Measurements from ENCODE around the gene MUCL3. TPM values are rescaled to one million over a fixed set of nuclear protein-coding genes. Genes with fewer than 3 reads are reported as not detected.

MUCL3 gene
- total and polyA plus RNA-seq, 2 of the 8 experiments (the other 6 are each of a cell fraction or from before 2014, with no cell fraction given): 0.15 to 0.37 TPM

- TF ChIP-seq, protein P1, sequence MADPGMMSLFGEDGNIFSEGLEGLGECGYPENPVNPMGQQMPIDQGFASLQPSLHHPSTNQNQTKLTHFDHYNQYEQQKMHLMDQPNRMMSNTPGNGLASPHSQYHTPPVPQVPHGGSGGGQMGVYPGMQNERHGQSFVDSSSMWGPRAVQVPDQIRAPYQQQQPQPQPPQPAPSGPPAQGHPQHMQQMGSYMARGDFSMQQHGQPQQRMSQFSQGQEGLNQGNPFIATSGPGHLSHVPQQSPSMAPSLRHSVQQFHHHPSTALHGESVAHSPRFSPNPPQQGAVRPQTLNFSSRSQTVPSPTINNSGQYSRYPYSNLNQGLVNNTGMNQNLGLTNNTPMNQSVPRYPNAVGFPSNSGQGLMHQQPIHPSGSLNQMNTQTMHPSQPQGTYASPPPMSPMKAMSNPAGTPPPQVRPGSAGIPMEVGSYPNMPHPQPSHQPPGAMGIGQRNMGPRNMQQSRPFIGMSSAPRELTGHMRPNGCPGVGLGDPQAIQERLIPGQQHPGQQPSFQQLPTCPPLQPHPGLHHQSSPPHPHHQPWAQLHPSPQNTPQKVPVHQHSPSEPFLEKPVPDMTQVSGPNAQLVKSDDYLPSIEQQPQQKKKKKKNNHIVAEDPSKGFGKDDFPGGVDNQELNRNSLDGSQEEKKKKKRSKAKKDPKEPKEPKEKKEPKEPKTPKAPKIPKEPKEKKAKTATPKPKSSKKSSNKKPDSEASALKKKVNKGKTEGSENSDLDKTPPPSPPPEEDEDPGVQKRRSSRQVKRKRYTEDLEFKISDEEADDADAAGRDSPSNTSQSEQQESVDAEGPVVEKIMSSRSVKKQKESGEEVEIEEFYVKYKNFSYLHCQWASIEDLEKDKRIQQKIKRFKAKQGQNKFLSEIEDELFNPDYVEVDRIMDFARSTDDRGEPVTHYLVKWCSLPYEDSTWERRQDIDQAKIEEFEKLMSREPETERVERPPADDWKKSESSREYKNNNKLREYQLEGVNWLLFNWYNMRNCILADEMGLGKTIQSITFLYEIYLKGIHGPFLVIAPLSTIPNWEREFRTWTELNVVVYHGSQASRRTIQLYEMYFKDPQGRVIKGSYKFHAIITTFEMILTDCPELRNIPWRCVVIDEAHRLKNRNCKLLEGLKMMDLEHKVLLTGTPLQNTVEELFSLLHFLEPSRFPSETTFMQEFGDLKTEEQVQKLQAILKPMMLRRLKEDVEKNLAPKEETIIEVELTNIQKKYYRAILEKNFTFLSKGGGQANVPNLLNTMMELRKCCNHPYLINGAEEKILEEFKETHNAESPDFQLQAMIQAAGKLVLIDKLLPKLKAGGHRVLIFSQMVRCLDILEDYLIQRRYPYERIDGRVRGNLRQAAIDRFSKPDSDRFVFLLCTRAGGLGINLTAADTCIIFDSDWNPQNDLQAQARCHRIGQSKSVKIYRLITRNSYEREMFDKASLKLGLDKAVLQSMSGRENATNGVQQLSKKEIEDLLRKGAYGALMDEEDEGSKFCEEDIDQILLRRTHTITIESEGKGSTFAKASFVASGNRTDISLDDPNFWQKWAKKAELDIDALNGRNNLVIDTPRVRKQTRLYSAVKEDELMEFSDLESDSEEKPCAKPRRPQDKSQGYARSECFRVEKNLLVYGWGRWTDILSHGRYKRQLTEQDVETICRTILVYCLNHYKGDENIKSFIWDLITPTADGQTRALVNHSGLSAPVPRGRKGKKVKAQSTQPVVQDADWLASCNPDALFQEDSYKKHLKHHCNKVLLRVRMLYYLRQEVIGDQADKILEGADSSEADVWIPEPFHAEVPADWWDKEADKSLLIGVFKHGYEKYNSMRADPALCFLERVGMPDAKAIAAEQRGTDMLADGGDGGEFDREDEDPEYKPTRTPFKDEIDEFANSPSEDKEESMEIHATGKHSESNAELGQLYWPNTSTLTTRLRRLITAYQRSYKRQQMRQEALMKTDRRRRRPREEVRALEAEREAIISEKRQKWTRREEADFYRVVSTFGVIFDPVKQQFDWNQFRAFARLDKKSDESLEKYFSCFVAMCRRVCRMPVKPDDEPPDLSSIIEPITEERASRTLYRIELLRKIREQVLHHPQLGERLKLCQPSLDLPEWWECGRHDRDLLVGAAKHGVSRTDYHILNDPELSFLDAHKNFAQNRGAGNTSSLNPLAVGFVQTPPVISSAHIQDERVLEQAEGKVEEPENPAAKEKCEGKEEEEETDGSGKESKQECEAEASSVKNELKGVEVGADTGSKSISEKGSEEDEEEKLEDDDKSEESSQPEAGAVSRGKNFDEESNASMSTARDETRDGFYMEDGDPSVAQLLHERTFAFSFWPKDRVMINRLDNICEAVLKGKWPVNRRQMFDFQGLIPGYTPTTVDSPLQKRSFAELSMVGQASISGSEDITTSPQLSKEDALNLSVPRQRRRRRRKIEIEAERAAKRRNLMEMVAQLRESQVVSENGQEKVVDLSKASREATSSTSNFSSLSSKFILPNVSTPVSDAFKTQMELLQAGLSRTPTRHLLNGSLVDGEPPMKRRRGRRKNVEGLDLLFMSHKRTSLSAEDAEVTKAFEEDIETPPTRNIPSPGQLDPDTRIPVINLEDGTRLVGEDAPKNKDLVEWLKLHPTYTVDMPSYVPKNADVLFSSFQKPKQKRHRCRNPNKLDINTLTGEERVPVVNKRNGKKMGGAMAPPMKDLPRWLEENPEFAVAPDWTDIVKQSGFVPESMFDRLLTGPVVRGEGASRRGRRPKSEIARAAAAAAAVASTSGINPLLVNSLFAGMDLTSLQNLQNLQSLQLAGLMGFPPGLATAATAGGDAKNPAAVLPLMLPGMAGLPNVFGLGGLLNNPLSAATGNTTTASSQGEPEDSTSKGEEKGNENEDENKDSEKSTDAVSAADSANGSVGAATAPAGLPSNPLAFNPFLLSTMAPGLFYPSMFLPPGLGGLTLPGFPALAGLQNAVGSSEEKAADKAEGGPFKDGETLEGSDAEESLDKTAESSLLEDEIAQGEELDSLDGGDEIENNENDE (IDR thresholded peaks at IDR 0.05; ENCODE audit: insufficient replicate concordance, low read length): no peak
- no peak for TF ChIP-seq RXRA (IDR thresholded peaks at IDR 0.05; ENCODE audit: insufficient read depth, low read depth, low read length)
- TF ChIP-seq TAF1 (IDR thresholded peaks at IDR 0.05; ENCODE audit: low read depth, low read length): no peak
- no peak for TF ChIP-seq CREB1 (IDR thresholded peaks at IDR 0.05)
- TF ChIP-seq, protein P2, sequence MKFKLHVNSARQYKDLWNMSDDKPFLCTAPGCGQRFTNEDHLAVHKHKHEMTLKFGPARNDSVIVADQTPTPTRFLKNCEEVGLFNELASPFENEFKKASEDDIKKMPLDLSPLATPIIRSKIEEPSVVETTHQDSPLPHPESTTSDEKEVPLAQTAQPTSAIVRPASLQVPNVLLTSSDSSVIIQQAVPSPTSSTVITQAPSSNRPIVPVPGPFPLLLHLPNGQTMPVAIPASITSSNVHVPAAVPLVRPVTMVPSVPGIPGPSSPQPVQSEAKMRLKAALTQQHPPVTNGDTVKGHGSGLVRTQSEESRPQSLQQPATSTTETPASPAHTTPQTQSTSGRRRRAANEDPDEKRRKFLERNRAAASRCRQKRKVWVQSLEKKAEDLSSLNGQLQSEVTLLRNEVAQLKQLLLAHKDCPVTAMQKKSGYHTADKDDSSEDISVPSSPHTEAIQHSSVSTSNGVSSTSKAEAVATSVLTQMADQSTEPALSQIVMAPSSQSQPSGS (IDR thresholded peaks at IDR 0.05; ENCODE audit: low read length): no peak
- TF ChIP-seq, protein P3, sequence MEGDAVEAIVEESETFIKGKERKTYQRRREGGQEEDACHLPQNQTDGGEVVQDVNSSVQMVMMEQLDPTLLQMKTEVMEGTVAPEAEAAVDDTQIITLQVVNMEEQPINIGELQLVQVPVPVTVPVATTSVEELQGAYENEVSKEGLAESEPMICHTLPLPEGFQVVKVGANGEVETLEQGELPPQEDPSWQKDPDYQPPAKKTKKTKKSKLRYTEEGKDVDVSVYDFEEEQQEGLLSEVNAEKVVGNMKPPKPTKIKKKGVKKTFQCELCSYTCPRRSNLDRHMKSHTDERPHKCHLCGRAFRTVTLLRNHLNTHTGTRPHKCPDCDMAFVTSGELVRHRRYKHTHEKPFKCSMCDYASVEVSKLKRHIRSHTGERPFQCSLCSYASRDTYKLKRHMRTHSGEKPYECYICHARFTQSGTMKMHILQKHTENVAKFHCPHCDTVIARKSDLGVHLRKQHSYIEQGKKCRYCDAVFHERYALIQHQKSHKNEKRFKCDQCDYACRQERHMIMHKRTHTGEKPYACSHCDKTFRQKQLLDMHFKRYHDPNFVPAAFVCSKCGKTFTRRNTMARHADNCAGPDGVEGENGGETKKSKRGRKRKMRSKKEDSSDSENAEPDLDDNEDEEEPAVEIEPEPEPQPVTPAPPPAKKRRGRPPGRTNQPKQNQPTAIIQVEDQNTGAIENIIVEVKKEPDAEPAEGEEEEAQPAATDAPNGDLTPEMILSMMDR (IDR thresholded peaks at IDR 0.05; ENCODE audit: control extremely low read depth in 1 of 3, insufficient read depth in 1 of 3, low read depth in 1 of 3, low read length in 3 of 3): no peak
- TF ChIP-seq BRCA1 (IDR thresholded peaks at IDR 0.05; ENCODE audit: low read depth, low read length): no peak
Measured at GRCh38 chr6:30964075-30964474, 23.3 kb downstream of the MUCL3 start (continued).

All from H1 (cell line).